ENCODE measurements around the gene SREBF1. TPM values are rescaled to one million over a fixed set of nuclear protein-coding genes. Genes with fewer than 3 reads are reported as not detected.

The SREBF1 gene
- polyA plus RNA-seq, 1 of the 3 experiments (the other 2 are of a cell fraction) = 20.4 TPM

GRCh38 chr17:17847118-17847689 is 10.4 kb upstream of the SREBF1 start:
- H4K20me1 ChIP-seq (ENCODE audit: insufficient read depth) = no peaks in the 10 kb centered on the region
- H2AFZ ChIP-seq (ENCODE audit: low read depth) = no peak overlapping the region
- no peaks in the 10 kb centered on the region for H3F3A ChIP-seq (replicated peaks; ENCODE audit: insufficient read depth)
- 82% methylated on average over 14 of the region's 17 CpGs for WGBS (ENCODE audit: low lambda C conversion rate)
- H3K27ac ChIP-seq (ENCODE audit: low read depth in 2 of 2, low read length in 1 of 2) = peak overlapping the region in 1 of 2 experiments; percentile 76; a peak in 2 of 4 replicates
- POLR2A ChIA-PET = interaction anchor here (1.3 to 4.1 kb wide), 2 partner anchors 10 to 28 kb away, joined by 3 to 34 read pairs; partner anchors contain the start of gene SREBF1
- no peak overlapping the region for H3K4me3 ChIP-seq (ENCODE audit: low read depth in 2 of 2, low read length in 1 of 2)
- no peak for TF ChIP-seq MEF2A (IDR thresholded peaks at IDR 0.05; ENCODE audit: borderline replicate concordance, low read depth)
- TF ChIP-seq MAX (IDR thresholded peaks at IDR 0.05; ENCODE audit: low read depth) = no peak
- TF ChIP-seq EZH2phosphoT487 (IDR thresholded peaks at IDR 0.05; ENCODE audit: borderline replicate concordance, low read depth) = no peak
- H3K36me3 ChIP-seq (replicated peaks in 1 of 2; ENCODE audit: control insufficient read depth in 1 of 2, insufficient read depth in 2 of 2, low read length in 1 of 2) = peaks cover 0 to 45% of the 10 kb centered on the region in 2 experiments
- CTCF ChIA-PET = interaction anchor here (0.5 to 8.1 kb wide), 9 partner anchors 8 to 72 kb away, joined by 3 to 48 read pairs (median 6); no protein-coding TSS in a partner anchor
- H3K27me3 ChIP-seq (ENCODE audit: insufficient read depth) = no peaks in the 10 kb centered on the region
- H3K9me2 ChIP-seq = no peaks in the 10 kb centered on the region
- no peaks in the 10 kb centered on the region for H3K79me2 ChIP-seq (ENCODE audit: insufficient read depth)
- no peak for DNase-seq
- H3K9ac ChIP-seq = no peak overlapping the region
- H3K4me1 ChIP-seq (ENCODE audit: control insufficient read depth in 1 of 2, insufficient read depth in 2 of 2, low read depth in 1 of 2, low read length in 1 of 2) = peaks cover 19 to 94% of the 10 kb centered on the region in 2 experiments; a peak in 3 of 4 replicates
- no peaks in the 10 kb centered on the region for H3K9me3 ChIP-seq
- no peak overlapping the region for H3K4me2 ChIP-seq

DNA sequence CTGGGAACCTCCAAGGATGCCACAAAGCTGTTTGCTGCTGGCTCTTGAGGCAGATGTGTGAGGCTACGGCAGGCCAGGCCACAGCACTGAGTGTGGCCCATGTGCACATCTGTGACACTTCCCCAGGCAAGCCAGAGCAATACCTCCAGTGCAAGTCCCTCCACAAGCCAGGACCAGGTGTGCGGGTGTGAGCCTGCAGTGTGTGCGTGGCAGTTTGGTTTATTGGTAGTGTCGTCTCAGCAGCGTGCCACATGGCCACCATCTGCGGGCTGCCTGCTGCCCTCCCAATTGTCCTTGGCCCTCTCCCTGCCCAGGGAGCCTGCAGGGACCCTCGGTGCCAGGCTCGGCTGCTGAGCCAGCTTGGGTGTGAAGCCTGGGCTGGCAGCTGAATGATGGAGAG is 9.9 kb upstream of the SREBF1 start:
- CTCF ChIA-PET = interaction anchor here (1.1 to 8.1 kb wide), 7 partner anchors 9 to 72 kb away, joined by 3 to 48 read pairs (median 6); no protein-coding TSS in a partner anchor
- Histone ChIP-seq H4K20me1 (ENCODE audit: insufficient read depth) (no peaks in the 10 kb centered on the region), H3K36me3 (replicated peaks in 1 of 2; ENCODE audit: control insufficient read depth in 1 of 2, insufficient read depth in 2 of 2, low read length in 1 of 2) (peaks cover 0 to 42% of the 10 kb centered on the region in 2 experiments), H3K4me1 (ENCODE audit: control insufficient read depth in 1 of 2, insufficient read depth in 2 of 2, low read depth in 1 of 2, low read length in 1 of 2) (peaks cover 19 to 95% of the 10 kb centered on the region in 2 experiments; a peak in 3 of 4 replicates), H2AFZ (ENCODE audit: low read depth) (no peak overlapping the region), H3K79me2 (ENCODE audit: insufficient read depth) (no peaks in the 10 kb centered on the region), H3K9me2 (no peaks in the 10 kb centered on the region), H3K9me3 (no peaks in the 10 kb centered on the region), H3K27ac (ENCODE audit: low read depth in 2 of 2, low read length in 1 of 2) (peak overlapping the region in 1 of 2 experiments; percentile 76; a peak in 1 of 4 replicates), H3K4me3 (ENCODE audit: low read depth in 2 of 2, low read length in 1 of 2) (no peak overlapping the region), H3F3A (replicated peaks; ENCODE audit: insufficient read depth) (no peaks in the 10 kb centered on the region), H3K4me2 (no peak overlapping the region), H3K27me3 (ENCODE audit: insufficient read depth) (no peaks in the 10 kb centered on the region), H3K9ac (no peak overlapping the region)
- POLR2A ChIA-PET = interaction anchor here (4.1 kb wide), 1 partner anchor 10 kb away, joined by 34 read pairs; the partner anchor contains the start of gene SREBF1
- peak in 1 of 2 experiments; percentile 61; a peak in 1 of 4 replicates for TF ChIP-seq EP300 (IDR thresholded peaks at IDR 0.05; ENCODE audit: borderline replicate concordance in 1 of 2, low read depth in 1 of 2, low read length in 1 of 2)
- TF ChIP-seq MXI1 (IDR thresholded peaks at IDR 0.05; ENCODE audit: low read depth, low read length) = no peak
- TF ChIP-seq JUND (IDR thresholded peaks at IDR 0.05) = no peak
- peak; percentile 79 for TF ChIP-seq RCOR1 (IDR thresholded peaks at IDR 0.05; ENCODE audit: low read length)
- DNase-seq = peak; percentile 63
- 81% methylated on average over 7 of the region's 8 CpGs for WGBS (ENCODE audit: low lambda C conversion rate)

GRCh38 chr17:17846003-17846402 is 9.2 kb upstream of the SREBF1 start:
- Histone ChIP-seq H3F3A (replicated peaks; ENCODE audit: insufficient read depth) (peaks cover 3% of the 10 kb centered on the region), H3K9me2 (no peaks in the 10 kb centered on the region), H3K79me2 (ENCODE audit: insufficient read depth) (no peaks in the 10 kb centered on the region), H3K36me3 (replicated peaks in 1 of 2; ENCODE audit: control insufficient read depth in 1 of 2, insufficient read depth in 2 of 2, low read length in 1 of 2) (peaks cover 0 to 35% of the 10 kb centered on the region in 2 experiments), H3K4me3 (ENCODE audit: low read depth in 2 of 2, low read length in 1 of 2) (no peak overlapping the region), H3K27me3 (ENCODE audit: insufficient read depth) (no peaks in the 10 kb centered on the region), H3K4me2 (no peak overlapping the region), H3K9me3 (no peaks in the 10 kb centered on the region), H2AFZ (ENCODE audit: low read depth) (no peak overlapping the region), H3K4me1 (ENCODE audit: control insufficient read depth in 1 of 2, insufficient read depth in 2 of 2, low read depth in 1 of 2, low read length in 1 of 2) (peaks cover 19 to 95% of the 10 kb centered on the region in 2 experiments; a peak in 3 of 4 replicates), H3K27ac (ENCODE audit: low read depth in 2 of 2, low read length in 1 of 2) (peak overlapping the region in 1 of 2 experiments; percentile 76; a peak in 1 of 4 replicates), H3K9ac (no peak overlapping the region), H4K20me1 (ENCODE audit: insufficient read depth) (no peaks in the 10 kb centered on the region)
- 93% methylated on average over 7 of the region's 8 CpGs for WGBS (ENCODE audit: low lambda C conversion rate)
- TF ChIP-seq, protein P1, sequence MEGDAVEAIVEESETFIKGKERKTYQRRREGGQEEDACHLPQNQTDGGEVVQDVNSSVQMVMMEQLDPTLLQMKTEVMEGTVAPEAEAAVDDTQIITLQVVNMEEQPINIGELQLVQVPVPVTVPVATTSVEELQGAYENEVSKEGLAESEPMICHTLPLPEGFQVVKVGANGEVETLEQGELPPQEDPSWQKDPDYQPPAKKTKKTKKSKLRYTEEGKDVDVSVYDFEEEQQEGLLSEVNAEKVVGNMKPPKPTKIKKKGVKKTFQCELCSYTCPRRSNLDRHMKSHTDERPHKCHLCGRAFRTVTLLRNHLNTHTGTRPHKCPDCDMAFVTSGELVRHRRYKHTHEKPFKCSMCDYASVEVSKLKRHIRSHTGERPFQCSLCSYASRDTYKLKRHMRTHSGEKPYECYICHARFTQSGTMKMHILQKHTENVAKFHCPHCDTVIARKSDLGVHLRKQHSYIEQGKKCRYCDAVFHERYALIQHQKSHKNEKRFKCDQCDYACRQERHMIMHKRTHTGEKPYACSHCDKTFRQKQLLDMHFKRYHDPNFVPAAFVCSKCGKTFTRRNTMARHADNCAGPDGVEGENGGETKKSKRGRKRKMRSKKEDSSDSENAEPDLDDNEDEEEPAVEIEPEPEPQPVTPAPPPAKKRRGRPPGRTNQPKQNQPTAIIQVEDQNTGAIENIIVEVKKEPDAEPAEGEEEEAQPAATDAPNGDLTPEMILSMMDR (IDR thresholded peaks at IDR 0.05) = no peak
- no peak for TF ChIP-seq EZH2phosphoT487 (IDR thresholded peaks at IDR 0.05; ENCODE audit: borderline replicate concordance, low read depth)
- no peak for TF ChIP-seq REST (IDR thresholded peaks at IDR 0.05; ENCODE audit: low read depth, low read length)
- TF ChIP-seq, protein P2, sequence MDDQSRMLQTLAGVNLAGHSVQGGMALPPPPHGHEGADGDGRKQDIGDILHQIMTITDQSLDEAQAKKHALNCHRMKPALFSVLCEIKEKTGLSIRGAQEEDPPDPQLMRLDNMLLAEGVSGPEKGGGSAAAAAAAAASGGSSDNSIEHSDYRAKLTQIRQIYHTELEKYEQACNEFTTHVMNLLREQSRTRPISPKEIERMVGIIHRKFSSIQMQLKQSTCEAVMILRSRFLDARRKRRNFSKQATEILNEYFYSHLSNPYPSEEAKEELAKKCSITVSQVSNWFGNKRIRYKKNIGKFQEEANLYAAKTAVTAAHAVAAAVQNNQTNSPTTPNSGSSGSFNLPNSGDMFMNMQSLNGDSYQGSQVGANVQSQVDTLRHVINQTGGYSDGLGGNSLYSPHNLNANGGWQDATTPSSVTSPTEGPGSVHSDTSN (IDR thresholded peaks at IDR 0.05) = no peak
- TF ChIP-seq TEAD4 (IDR thresholded peaks at IDR 0.05; ENCODE audit: borderline replicate concordance, insufficient read depth) = no peak
- CTCF ChIA-PET = interaction anchor here (0.6 to 8.1 kb wide), 8 partner anchors 10 to 1483 kb away, joined by 3 to 48 read pairs (median 6); partner anchors contain the start of gene SREBF1
- no peak for DNase-seq
- POLR2A ChIA-PET = interaction anchor here (4.1 kb wide), 1 partner anchor 9 kb away, joined by 34 read pairs; the partner anchor contains the start of gene SREBF1
